Vagina (tissue), 2 donors: ENCODE results near the gene RAN.

Experiments used
- POLR2A ChIP-seq, 2 donors: fragments of 450-650 bp; IDR thresholded peaks; one replicate each; pipeline ENCODE4 v1.6.1; 2017; ENCODE audit warnings: antibody characterized with exemption in 2 of 2, mild to moderate bottlenecking in 2 of 2, moderate library complexity in 2 of 2
- TF ChIP-seq, protein P1 (sequence below), 3 experiments: fragments of 450-650 bp in 2 of 3; fragments of 200-600 bp in 1 of 3; sonication (generic) in 1 of 3; IDR thresholded peaks; one replicate each; pipeline ENCODE4 v1.5.1; 2017 to 2019; ENCODE audit warnings: antibody characterized with exemption in 3 of 3, mild to moderate bottlenecking in 2 of 3, moderate library complexity in 2 of 3

DNA sequence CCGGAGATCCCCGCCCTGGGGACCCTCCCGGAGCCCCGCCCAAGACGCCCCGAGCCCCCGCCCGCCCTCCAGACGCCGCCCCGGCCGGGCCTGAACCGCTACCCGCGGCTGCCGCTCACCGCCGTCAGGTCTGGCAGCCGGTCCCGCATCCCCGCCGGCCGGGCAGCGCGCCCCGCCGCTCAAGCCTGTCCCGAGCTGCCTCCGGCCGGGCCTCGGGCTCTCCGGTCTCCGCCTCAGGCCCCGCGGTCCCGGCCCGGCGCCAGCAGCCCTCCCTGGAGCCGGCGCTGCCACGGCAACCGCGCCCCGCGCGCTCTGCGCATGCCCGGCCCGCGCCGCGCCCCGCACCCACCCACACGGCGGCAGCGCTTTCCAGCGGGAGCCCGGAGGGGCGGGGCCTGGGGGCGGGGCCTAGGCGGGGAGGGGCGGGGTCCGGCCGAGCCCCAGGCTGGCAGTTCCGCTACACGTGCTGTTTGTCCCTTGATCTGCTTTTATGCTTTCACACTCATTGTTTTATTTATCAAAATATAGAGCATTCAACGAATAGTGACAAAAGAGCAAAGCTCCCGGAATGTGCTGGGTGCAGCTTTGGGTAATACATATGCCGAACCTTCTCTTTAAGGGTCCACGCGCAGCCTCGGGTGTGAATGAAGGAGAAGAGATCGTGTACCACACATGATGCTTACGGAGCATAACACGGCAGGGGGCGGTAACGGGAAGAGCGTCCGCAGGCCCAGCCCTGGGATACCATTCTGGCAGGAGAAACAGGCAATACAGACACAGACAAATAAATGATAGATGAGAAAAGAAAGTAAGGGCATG, 32.7 kb upstream of the RAN start, which contains the start of gene STX2:
- TF ChIP-seq, protein P1, sequence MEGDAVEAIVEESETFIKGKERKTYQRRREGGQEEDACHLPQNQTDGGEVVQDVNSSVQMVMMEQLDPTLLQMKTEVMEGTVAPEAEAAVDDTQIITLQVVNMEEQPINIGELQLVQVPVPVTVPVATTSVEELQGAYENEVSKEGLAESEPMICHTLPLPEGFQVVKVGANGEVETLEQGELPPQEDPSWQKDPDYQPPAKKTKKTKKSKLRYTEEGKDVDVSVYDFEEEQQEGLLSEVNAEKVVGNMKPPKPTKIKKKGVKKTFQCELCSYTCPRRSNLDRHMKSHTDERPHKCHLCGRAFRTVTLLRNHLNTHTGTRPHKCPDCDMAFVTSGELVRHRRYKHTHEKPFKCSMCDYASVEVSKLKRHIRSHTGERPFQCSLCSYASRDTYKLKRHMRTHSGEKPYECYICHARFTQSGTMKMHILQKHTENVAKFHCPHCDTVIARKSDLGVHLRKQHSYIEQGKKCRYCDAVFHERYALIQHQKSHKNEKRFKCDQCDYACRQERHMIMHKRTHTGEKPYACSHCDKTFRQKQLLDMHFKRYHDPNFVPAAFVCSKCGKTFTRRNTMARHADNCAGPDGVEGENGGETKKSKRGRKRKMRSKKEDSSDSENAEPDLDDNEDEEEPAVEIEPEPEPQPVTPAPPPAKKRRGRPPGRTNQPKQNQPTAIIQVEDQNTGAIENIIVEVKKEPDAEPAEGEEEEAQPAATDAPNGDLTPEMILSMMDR (IDR thresholded peaks at IDR 0.05) = no peak
- TF ChIP-seq POLR2A (IDR thresholded peaks at IDR 0.05) = peak in 1 of 2 donors; percentile 28
